H1 (cell line): Measurements from ENCODE around the gene TMEM120B.

ENCODE experiments used
- CHD1 ChIP-seq: IDR thresholded peaks from 2 replicates; pipeline ENCODE4 v1.6.1; 2012; ENCODE audit warnings: low read depth, low read length, improper control_type of control experiment
- CHD2 ChIP-seq: IDR thresholded peaks from 2 replicates; pipeline ENCODE4 v1.6.1; 2012; ENCODE audit warnings: low read length, improper control_type of control experiment
- EP300 ChIP-seq, 2 experiments: IDR thresholded peaks; 1 replicate in 1 of 2; 2 replicates in 1 of 2; pipeline ENCODE4 v1.6.1; 2011 to 2012; ENCODE audit warnings: low read depth in 2 of 2, low read length in 2 of 2, mild to moderate bottlenecking in 2 of 2, borderline replicate concordance in 1 of 2, inconsistent platforms in 1 of 2, moderate library complexity in 1 of 2
- NANOG ChIP-seq: IDR thresholded peaks from 2 replicates; pipeline ENCODE4 v1.6.1; 2011; ENCODE audit warnings: low read length, low read depth, mild to moderate bottlenecking, inconsistent platforms; ENCODE audit not compliant: insufficient read depth, poor library complexity, severe bottlenecking
- RFX5 ChIP-seq: IDR thresholded peaks from 2 replicates; pipeline ENCODE4 v1.6.1; 2011; ENCODE audit warnings: low read depth, low read length, improper control_type of control experiment, borderline replicate concordance
- SIN3A ChIP-seq, 2 experiments: IDR thresholded peaks in 1 of 2; conservative IDR thresholded peaks in 1 of 2; 2 replicates each; pipeline ENCODE4 v1.6.1; 2011 to 2012; ENCODE audit warnings: low read length in 2 of 2, improper control_type of control experiment in 1 of 2, low read depth in 1 of 2, mild to moderate bottlenecking in 1 of 2
- SP1 ChIP-seq: IDR thresholded peaks from 2 replicates; pipeline ENCODE4 v1.6.1; 2011; ENCODE audit warnings: low read depth, low read length
- SRF ChIP-seq: IDR thresholded peaks from 2 replicates; pipeline ENCODE4 v1.6.1; 2011; ENCODE audit warnings: mild to moderate bottlenecking, low read depth, low read length, moderate library complexity
- TAF1 ChIP-seq: IDR thresholded peaks from 2 replicates; pipeline ENCODE4 v1.6.1; 2011; ENCODE audit warnings: mild to moderate bottlenecking, low read depth, low read length
- TF ChIP-seq, protein P1 (sequence below), 3 experiments: IDR thresholded peaks; 1 replicate in 2 of 3; 2 replicates in 1 of 3; pipeline versions ENCODE4 v1.5.1 to v1.6.1; 2011; ENCODE audit warnings: low read length in 3 of 3, mild to moderate bottlenecking in 3 of 3, inconsistent platforms in 2 of 3, low read depth in 1 of 3, moderate library complexity in 1 of 3; ENCODE audit not compliant: insufficient read depth in 1 of 3; ENCODE audit errors: control extremely low read depth in 1 of 3
- TF ChIP-seq, protein P2 (sequence below): IDR thresholded peaks from 2 replicates; pipeline ENCODE4 v1.6.1; 2012; ENCODE audit warnings: low read length, inconsistent platforms

DNA sequence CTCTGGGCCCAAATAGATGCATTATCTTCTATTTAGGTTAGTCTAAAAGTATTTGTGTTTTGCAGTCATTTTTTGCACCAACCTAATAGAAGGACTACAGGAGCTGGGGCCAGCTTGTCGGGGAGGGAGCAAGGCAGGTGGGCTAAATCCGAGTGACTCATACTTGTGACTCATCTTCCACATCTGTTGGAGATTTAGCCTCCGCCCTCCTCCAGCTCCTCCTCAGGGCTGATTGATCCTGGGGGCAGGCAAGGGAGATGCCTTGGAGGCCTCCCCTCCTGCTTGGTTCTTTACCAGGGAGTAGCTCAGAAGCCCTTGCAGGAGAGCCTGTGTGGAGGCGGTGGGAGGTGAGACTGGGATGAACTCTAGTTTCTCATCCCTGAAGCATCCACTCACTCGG lies 53.0 kb downstream of the TMEM120B start:
- TF ChIP-seq NANOG (no peak), CHD1 (no peak), CHD2 (no peak), EP300 (IDR thresholded peaks at IDR 0.05; ENCODE audit: borderline replicate concordance in 1 of 2, low read depth in 2 of 2, low read length in 2 of 2) (no peak), SP1 (no peak), RFX5 (no peak), SIN3A (conservative IDR thresholded peaks at IDR 0.05 in 1 of 2, IDR thresholded peaks at IDR 0.05 in 1 of 2; ENCODE audit: low read depth in 1 of 2, low read length in 2 of 2) (no peak), TAF1 (no peak), SRF (no peak)
- TF ChIP-seq, protein P1, sequence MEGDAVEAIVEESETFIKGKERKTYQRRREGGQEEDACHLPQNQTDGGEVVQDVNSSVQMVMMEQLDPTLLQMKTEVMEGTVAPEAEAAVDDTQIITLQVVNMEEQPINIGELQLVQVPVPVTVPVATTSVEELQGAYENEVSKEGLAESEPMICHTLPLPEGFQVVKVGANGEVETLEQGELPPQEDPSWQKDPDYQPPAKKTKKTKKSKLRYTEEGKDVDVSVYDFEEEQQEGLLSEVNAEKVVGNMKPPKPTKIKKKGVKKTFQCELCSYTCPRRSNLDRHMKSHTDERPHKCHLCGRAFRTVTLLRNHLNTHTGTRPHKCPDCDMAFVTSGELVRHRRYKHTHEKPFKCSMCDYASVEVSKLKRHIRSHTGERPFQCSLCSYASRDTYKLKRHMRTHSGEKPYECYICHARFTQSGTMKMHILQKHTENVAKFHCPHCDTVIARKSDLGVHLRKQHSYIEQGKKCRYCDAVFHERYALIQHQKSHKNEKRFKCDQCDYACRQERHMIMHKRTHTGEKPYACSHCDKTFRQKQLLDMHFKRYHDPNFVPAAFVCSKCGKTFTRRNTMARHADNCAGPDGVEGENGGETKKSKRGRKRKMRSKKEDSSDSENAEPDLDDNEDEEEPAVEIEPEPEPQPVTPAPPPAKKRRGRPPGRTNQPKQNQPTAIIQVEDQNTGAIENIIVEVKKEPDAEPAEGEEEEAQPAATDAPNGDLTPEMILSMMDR (IDR thresholded peaks at IDR 0.05; ENCODE audit: control extremely low read depth in 1 of 3, insufficient read depth in 1 of 3, low read depth in 1 of 3, low read length in 3 of 3): no peak
- TF ChIP-seq, protein P2, sequence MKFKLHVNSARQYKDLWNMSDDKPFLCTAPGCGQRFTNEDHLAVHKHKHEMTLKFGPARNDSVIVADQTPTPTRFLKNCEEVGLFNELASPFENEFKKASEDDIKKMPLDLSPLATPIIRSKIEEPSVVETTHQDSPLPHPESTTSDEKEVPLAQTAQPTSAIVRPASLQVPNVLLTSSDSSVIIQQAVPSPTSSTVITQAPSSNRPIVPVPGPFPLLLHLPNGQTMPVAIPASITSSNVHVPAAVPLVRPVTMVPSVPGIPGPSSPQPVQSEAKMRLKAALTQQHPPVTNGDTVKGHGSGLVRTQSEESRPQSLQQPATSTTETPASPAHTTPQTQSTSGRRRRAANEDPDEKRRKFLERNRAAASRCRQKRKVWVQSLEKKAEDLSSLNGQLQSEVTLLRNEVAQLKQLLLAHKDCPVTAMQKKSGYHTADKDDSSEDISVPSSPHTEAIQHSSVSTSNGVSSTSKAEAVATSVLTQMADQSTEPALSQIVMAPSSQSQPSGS: no peak
